BE2C (cell line): ENCODE results near the gene HYOU1.

Source experiments
- DNase-seq: peaks from one replicate; pipeline ENCODE4 v3.0.0-alpha.2; 2020
- H3K27me3 ChIP-seq: fragments of 250-450 bp; sonication (Bioruptor Pico); 2 replicates; pipeline ENCODE4 v1.5.1; 2020; ENCODE audit warnings: mild to moderate bottlenecking
- H3K36me3 ChIP-seq: fragments of 250-450 bp; sonication (Bioruptor Pico); 2 replicates; pipeline ENCODE4 v1.5.1; 2020; ENCODE audit warnings: mild to moderate bottlenecking
- H3K4me1 ChIP-seq: fragments of 250-450 bp; sonication (Bioruptor Pico); 2 replicates; pipeline ENCODE4 v1.5.1; 2020
- H3K4me3 ChIP-seq: 2 replicates; pipeline ENCODE4 v1.5.1; 2011; ENCODE audit warnings: low read depth, low read length
- H3K9me3 ChIP-seq: fragments of 250-450 bp; sonication (Bioruptor Pico); 2 replicates; pipeline ENCODE4 v1.5.1; 2020
- CTCF ChIP-seq: IDR thresholded peaks from 2 replicates; pipeline ENCODE4 v1.5.1; 2012; ENCODE audit warnings: mild to moderate bottlenecking, low read depth, low read length

The HYOU1 gene

GRCh38 chr11:119014209-119014924, 42.6 kb downstream of the HYOU1 start:
- DNase-seq = no peak
- Histone ChIP-seq H3K4me3 (no peak overlapping the region), H3K9me3 (no peaks in the 10 kb centered on the region), H3K27me3 (no peaks in the 10 kb centered on the region), H3K36me3 (peaks cover 59% of the 10 kb centered on the region), H3K4me1 (no peaks in the 10 kb centered on the region)
- no peak for TF ChIP-seq CTCF

- H3K36me3 ChIP-seq = peaks cover 57% of the 10 kb centered on the region
- TF ChIP-seq CTCF = no peak
- no peaks in the 10 kb centered on the region for H3K4me1 ChIP-seq
- DNase-seq = no peak
- no peak overlapping the region for H3K4me3 ChIP-seq
- H3K27me3 ChIP-seq = no peaks in the 10 kb centered on the region
- H3K9me3 ChIP-seq = no peaks in the 10 kb centered on the region
Observed at GRCh38 chr11:119012629-119013170, 44.3 kb downstream of the HYOU1 start.

- H3K4me1 ChIP-seq = no peaks in the 10 kb centered on the region
- H3K4me3 ChIP-seq = no peak overlapping the region
- no peak for TF ChIP-seq CTCF
- no peaks in the 10 kb centered on the region for H3K27me3 ChIP-seq
- peaks cover 58% of the 10 kb centered on the region for H3K36me3 ChIP-seq
- no peak for DNase-seq
- H3K9me3 ChIP-seq = no peaks in the 10 kb centered on the region
Observed at GRCh38 chr11:119011476-119012053, 45.4 kb downstream of the HYOU1 start.

GRCh38 chr11:119006656-119007055, 50.3 kb downstream of the HYOU1 start:
- no peak overlapping the region for H3K4me3 ChIP-seq
- no peaks in the 10 kb centered on the region for H3K9me3 ChIP-seq
- H3K36me3 ChIP-seq = peaks cover 32% of the 10 kb centered on the region
- no peak for DNase-seq
- TF ChIP-seq CTCF = no peak
- no peaks in the 10 kb centered on the region for H3K4me1 ChIP-seq
- no peaks in the 10 kb centered on the region for H3K27me3 ChIP-seq

- no peak for DNase-seq
- H3K9me3 ChIP-seq = no peaks in the 10 kb centered on the region
- peaks cover 17% of the 10 kb centered on the region for H3K36me3 ChIP-seq
- H3K4me3 ChIP-seq = no peak overlapping the region
- no peak for TF ChIP-seq CTCF
- H3K27me3 ChIP-seq = no peaks in the 10 kb centered on the region
- 0 out of 2 replicates have a peak, but pooled peaks cover 2% of the 10 kb centered on the region for H3K4me1 ChIP-seq
Observed at GRCh38 chr11:119000906-119001305, 56.1 kb downstream of the HYOU1 start.

GRCh38 chr11:118998822-118999221, 58.2 kb downstream of the HYOU1 start:
- H3K36me3 ChIP-seq = peaks cover 11% of the 10 kb centered on the region
- TF ChIP-seq CTCF = no peak
- no peaks in the 10 kb centered on the region for H3K9me3 ChIP-seq
- no peaks in the 10 kb centered on the region for H3K27me3 ChIP-seq
- 0 out of 2 replicates have a peak, but pooled peaks cover 2% of the 10 kb centered on the region for H3K4me1 ChIP-seq
- H3K4me3 ChIP-seq = peak overlapping the region; percentile 92
- no peak for DNase-seq
